ENCODE results near the gene MAP4K4. TPM values are rescaled to one million over a fixed set of nuclear protein-coding genes. Genes with fewer than 3 reads are reported as not detected.

MAP4K4 gene
- total RNA-seq, 1 experiment from 2014 or later: 133 TPM

DNA sequence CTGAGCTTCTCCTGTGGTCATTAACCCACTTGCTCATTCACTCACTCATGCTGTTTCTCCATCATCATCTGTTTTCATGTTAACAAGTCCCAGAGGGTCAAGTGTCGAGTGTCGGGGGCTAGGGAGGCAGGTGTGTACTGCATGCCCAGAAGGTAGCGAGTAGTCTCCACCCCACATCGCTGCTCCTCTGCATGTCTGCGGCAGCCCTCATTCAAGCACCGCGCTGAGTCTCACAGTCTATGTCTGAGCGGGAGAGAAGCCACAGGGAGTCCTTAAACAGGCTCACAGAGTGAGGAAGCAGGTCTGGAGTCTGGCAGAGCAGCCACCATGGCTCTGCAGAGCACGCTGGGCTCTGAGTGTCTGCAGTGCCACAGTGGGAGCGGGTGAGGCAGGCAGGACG is 172.9 kb downstream of the MAP4K4 start:
- no peak overlapping the region for H3K4me3 ChIP-seq (ENCODE audit: low read length)
- ATAC-seq: no peak
- H3K9me2 ChIP-seq (replicated peaks; ENCODE audit: low read length): no peaks in the 10 kb centered on the region
- H3K27ac ChIP-seq (ENCODE audit: low read length): no peak overlapping the region
- H4K20me1 ChIP-seq (ENCODE audit: low read length): no peaks in the 10 kb centered on the region
- no peaks in the 10 kb centered on the region for H3K27me3 ChIP-seq (ENCODE audit: low read length)
- ChIA-PET CTCF (no interaction called here), POLR2A (ENCODE audit: unreplicated experiment) (no interaction called here)
- H3K9me3 ChIP-seq (ENCODE audit: low read length): no peaks in the 10 kb centered on the region
- H3F3A ChIP-seq (ENCODE audit: low read length, unreplicated experiment): no peaks in the 10 kb centered on the region
- H2AFZ ChIP-seq (ENCODE audit: low read length): no peak overlapping the region
- no TSS peak for BruUV-seq (replicated peaks)
- H3K79me2 ChIP-seq (ENCODE audit: low read length): no peaks in the 10 kb centered on the region
- H3K4me2 ChIP-seq (ENCODE audit: low read length): no peak overlapping the region
- peaks cover 93% of the 10 kb centered on the region for H3K36me3 ChIP-seq (ENCODE audit: low read depth, low read length)
- no peak overlapping the region for H3K9ac ChIP-seq (ENCODE audit: low read length)
- TF ChIP-seq EZH2phosphoT487 (IDR thresholded peaks at IDR 0.05; ENCODE audit: borderline replicate concordance, low read length): no peak
- no peak for TF ChIP-seq EZH2 (IDR thresholded peaks at IDR 0.05; ENCODE audit: low read length, unreplicated experiment)
- TF ChIP-seq, protein P1, sequence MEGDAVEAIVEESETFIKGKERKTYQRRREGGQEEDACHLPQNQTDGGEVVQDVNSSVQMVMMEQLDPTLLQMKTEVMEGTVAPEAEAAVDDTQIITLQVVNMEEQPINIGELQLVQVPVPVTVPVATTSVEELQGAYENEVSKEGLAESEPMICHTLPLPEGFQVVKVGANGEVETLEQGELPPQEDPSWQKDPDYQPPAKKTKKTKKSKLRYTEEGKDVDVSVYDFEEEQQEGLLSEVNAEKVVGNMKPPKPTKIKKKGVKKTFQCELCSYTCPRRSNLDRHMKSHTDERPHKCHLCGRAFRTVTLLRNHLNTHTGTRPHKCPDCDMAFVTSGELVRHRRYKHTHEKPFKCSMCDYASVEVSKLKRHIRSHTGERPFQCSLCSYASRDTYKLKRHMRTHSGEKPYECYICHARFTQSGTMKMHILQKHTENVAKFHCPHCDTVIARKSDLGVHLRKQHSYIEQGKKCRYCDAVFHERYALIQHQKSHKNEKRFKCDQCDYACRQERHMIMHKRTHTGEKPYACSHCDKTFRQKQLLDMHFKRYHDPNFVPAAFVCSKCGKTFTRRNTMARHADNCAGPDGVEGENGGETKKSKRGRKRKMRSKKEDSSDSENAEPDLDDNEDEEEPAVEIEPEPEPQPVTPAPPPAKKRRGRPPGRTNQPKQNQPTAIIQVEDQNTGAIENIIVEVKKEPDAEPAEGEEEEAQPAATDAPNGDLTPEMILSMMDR (conservative IDR thresholded peaks at IDR 0.05; ENCODE audit: low read depth, low read length): no peak
- H3K4me1 ChIP-seq (ENCODE audit: insufficient read depth, low read length): no peaks in the 10 kb centered on the region
- DNase-seq: no peak
- intact Hi-C loops (cut with micrococcal nuclease): no loop called here

DNA sequence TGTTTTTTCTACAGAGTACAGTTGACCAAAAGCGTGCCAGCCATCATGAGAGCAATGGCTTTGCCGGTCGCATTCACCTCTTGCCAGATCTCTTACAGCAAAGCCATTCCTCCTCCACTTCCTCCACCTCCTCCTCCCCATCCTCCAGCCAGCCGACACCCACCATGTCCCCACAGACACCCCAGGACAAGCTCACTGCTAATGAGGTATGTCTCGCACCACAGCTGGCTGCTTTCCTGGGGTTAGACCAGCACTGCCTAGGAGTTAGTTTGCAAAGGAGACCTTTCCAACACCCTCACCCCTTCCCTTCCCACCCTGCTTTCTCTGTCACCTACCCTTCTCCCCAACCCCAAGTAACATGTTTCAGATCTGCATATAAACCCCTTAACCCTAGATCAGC is 174.0 kb downstream of the MAP4K4 start:
- H3K27ac ChIP-seq (ENCODE audit: low read length): no peak overlapping the region
- H3K9me2 ChIP-seq (replicated peaks; ENCODE audit: low read length): no peaks in the 10 kb centered on the region
- H3K4me3 ChIP-seq (ENCODE audit: low read length): no peak overlapping the region
- no peak for ATAC-seq
- H3K9ac ChIP-seq (ENCODE audit: low read length): no peak overlapping the region
- no TSS peak for BruUV-seq (replicated peaks)
- H3K36me3 ChIP-seq (ENCODE audit: low read depth, low read length): peaks cover 93% of the 10 kb centered on the region
- H3K27me3 ChIP-seq (ENCODE audit: low read length): no peaks in the 10 kb centered on the region
- DNase-seq: no peak
- H3K79me2 ChIP-seq (ENCODE audit: low read length): no peaks in the 10 kb centered on the region
- no peaks in the 10 kb centered on the region for H4K20me1 ChIP-seq (ENCODE audit: low read length)
- intact Hi-C loops (cut with micrococcal nuclease): no loop called here
- no peak overlapping the region for H3K4me2 ChIP-seq (ENCODE audit: low read length)
- H3K9me3 ChIP-seq (ENCODE audit: low read length): no peaks in the 10 kb centered on the region
- H2AFZ ChIP-seq (ENCODE audit: low read length): no peak overlapping the region
- TF ChIP-seq, protein P1 (conservative IDR thresholded peaks at IDR 0.05; ENCODE audit: low read depth, low read length): no peak
- TF ChIP-seq EZH2 (IDR thresholded peaks at IDR 0.05; ENCODE audit: low read length, unreplicated experiment) (no peak), EZH2phosphoT487 (IDR thresholded peaks at IDR 0.05; ENCODE audit: borderline replicate concordance, low read length) (no peak)
- no peaks in the 10 kb centered on the region for H3F3A ChIP-seq (ENCODE audit: low read length, unreplicated experiment)
- H3K4me1 ChIP-seq (ENCODE audit: insufficient read depth, low read length): no peaks in the 10 kb centered on the region
- ChIA-PET CTCF (no interaction called here), POLR2A (ENCODE audit: unreplicated experiment) (no interaction called here)

DNA sequence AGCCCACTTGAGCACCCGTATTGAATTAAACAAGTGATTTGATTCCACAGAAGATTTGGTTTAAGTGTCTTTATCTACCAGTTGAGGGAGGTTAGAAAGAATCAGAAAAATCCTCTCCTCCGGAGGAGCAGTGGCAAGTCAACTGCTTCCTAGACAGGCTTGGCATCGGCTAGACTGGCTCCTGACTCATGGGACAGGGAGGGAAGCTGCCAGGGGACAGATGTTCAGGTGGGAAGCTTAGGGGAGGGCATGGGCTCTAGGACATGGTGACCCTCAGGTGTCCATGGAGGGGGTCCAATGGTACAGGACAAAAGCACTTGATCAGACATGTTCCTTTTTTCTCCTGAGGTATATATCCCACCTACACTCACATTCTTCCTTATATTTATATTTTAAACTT is 175.0 kb downstream of the MAP4K4 start:
- H3K79me2 ChIP-seq (ENCODE audit: low read length): no peaks in the 10 kb centered on the region
- TF ChIP-seq EZH2phosphoT487 (IDR thresholded peaks at IDR 0.05; ENCODE audit: borderline replicate concordance, low read length) (no peak), EZH2 (IDR thresholded peaks at IDR 0.05; ENCODE audit: low read length, unreplicated experiment) (no peak)
- TF ChIP-seq, protein P1 (conservative IDR thresholded peaks at IDR 0.05; ENCODE audit: low read depth, low read length): no peak
- CTCF ChIA-PET: interaction anchor here (0.7 kb wide), 1 partner anchor 28 kb away, joined by 3 read pairs; no protein-coding TSS in a partner anchor
- no peak for DNase-seq
- no peaks in the 10 kb centered on the region for H3K27me3 ChIP-seq (ENCODE audit: low read length)
- H3K4me3 ChIP-seq (ENCODE audit: low read length): no peak overlapping the region
- H3K36me3 ChIP-seq (ENCODE audit: low read depth, low read length): peaks cover 91% of the 10 kb centered on the region
- H3K4me1 ChIP-seq (ENCODE audit: insufficient read depth, low read length): no peaks in the 10 kb centered on the region
- no TSS peak for BruUV-seq (replicated peaks)
- intact Hi-C loops (cut with micrococcal nuclease): no loop called here
- POLR2A ChIA-PET (ENCODE audit: unreplicated experiment): interaction anchor here (0.7 kb wide), 1 partner anchor 127 kb away, joined by 5 read pairs; no protein-coding TSS in a partner anchor
- ATAC-seq: peak; percentile 31; the same call in 1 of the 2 replicates
- H3K27ac ChIP-seq (ENCODE audit: low read length): no peak overlapping the region
- no peak overlapping the region for H3K9ac ChIP-seq (ENCODE audit: low read length)
- no peak overlapping the region for H2AFZ ChIP-seq (ENCODE audit: low read length)
- no peaks in the 10 kb centered on the region for H3K9me3 ChIP-seq (ENCODE audit: low read length)
- H4K20me1 ChIP-seq (ENCODE audit: low read length): no peaks in the 10 kb centered on the region
- H3F3A ChIP-seq (ENCODE audit: low read length, unreplicated experiment): no peaks in the 10 kb centered on the region
- H3K9me2 ChIP-seq (replicated peaks; ENCODE audit: low read length): no peaks in the 10 kb centered on the region
- no peak overlapping the region for H3K4me2 ChIP-seq (ENCODE audit: low read length)

All from PC-3 (cell line).